ENCODE results near the gene CPXM2. TPM values are rescaled to one million over a fixed set of nuclear protein-coding genes. Genes with fewer than 3 reads are reported as not detected.

The CPXM2 gene
- total RNA-seq, 1 experiment from 2014 or later: not detected

- intact Hi-C loops (cut with micrococcal nuclease): no loop called here
- ChIA-PET CTCF (no interaction called here), POLR2A (ENCODE audit: unreplicated experiment) (no interaction called here)
- Histone ChIP-seq H3K4me3 (ENCODE audit: low read length) (no peak overlapping the region), H3K9me2 (replicated peaks; ENCODE audit: low read length) (no peaks in the 10 kb centered on the region), H3K79me2 (ENCODE audit: low read length) (no peaks in the 10 kb centered on the region), H3K9me3 (ENCODE audit: low read length) (no peaks in the 10 kb centered on the region), H3K4me2 (ENCODE audit: low read length) (no peak overlapping the region), H2AFZ (ENCODE audit: low read length) (no peak overlapping the region), H3K27me3 (ENCODE audit: low read length) (no peaks in the 10 kb centered on the region), H3K4me1 (ENCODE audit: insufficient read depth, low read length) (no peaks in the 10 kb centered on the region), H3K9ac (ENCODE audit: low read length) (no peak overlapping the region), H3K36me3 (ENCODE audit: low read depth, low read length) (no peaks in the 10 kb centered on the region), H3F3A (ENCODE audit: low read length, unreplicated experiment) (no peaks in the 10 kb centered on the region), H4K20me1 (ENCODE audit: low read length) (no peaks in the 10 kb centered on the region), H3K27ac (ENCODE audit: low read length) (no peak overlapping the region)
- TF ChIP-seq CTCF (conservative IDR thresholded peaks at IDR 0.05; ENCODE audit: low read depth, low read length): no peak
- no peak for TF ChIP-seq EZH2phosphoT487 (IDR thresholded peaks at IDR 0.05; ENCODE audit: borderline replicate concordance, low read length)
- no peak for TF ChIP-seq EZH2 (IDR thresholded peaks at IDR 0.05; ENCODE audit: low read length, unreplicated experiment)
- DNase-seq: no peak
- ATAC-seq: no peak
- no TSS peak for BruUV-seq (replicated peaks)
Measured at GRCh38 chr10:123715546-123715945, 176.1 kb downstream of the CPXM2 start.

DNA sequence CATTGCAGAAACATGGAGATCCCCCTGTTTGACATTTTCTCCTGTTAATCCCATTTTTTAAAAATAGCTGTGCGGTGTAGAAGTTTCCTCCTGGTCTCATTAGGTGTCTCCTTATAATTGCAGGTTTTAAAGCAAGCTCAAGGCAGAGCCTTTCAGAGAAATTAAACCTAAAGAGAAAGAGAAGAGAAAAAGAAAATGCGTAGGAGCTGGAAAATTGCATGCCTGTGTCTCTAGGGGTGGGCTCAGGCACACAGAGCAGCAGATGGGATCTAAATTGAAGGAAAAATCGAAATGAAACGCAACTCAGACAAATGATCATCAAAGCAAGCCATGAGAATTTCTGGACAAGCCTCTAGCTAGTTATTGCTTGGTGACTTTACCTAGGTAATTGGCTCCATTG, 185.4 kb downstream of the CPXM2 start:
- Histone ChIP-seq H3K9ac (ENCODE audit: low read length) (no peak overlapping the region), H3K27me3 (ENCODE audit: low read length) (peaks cover 23% of the 10 kb centered on the region), H3F3A (ENCODE audit: low read length, unreplicated experiment) (no peaks in the 10 kb centered on the region), H3K27ac (ENCODE audit: low read length) (no peak overlapping the region), H3K4me1 (ENCODE audit: insufficient read depth, low read length) (no peaks in the 10 kb centered on the region), H3K4me3 (ENCODE audit: low read length) (no peak overlapping the region), H4K20me1 (ENCODE audit: low read length) (no peaks in the 10 kb centered on the region), H3K79me2 (ENCODE audit: low read length) (no peaks in the 10 kb centered on the region), H3K36me3 (ENCODE audit: low read depth, low read length) (no peaks in the 10 kb centered on the region), H3K4me2 (ENCODE audit: low read length) (no peak overlapping the region), H3K9me3 (ENCODE audit: low read length) (no peaks in the 10 kb centered on the region), H3K9me2 (replicated peaks; ENCODE audit: low read length) (no peaks in the 10 kb centered on the region), H2AFZ (ENCODE audit: low read length) (no peak overlapping the region)
- ATAC-seq: no peak
- POLR2A ChIA-PET (ENCODE audit: unreplicated experiment): no interaction called here
- no TSS peak for BruUV-seq (replicated peaks)
- no peak for DNase-seq
- intact Hi-C loops (cut with micrococcal nuclease): no loop called here
- CTCF ChIA-PET: no interaction called here
- TF ChIP-seq EZH2 (IDR thresholded peaks at IDR 0.05; ENCODE audit: low read length, unreplicated experiment): no peak

- no peak overlapping the region for H3K4me2 ChIP-seq (ENCODE audit: low read length)
- H2AFZ ChIP-seq (ENCODE audit: low read length): no peak overlapping the region
- no peak overlapping the region for H3K4me3 ChIP-seq (ENCODE audit: low read length)
- H3K9me2 ChIP-seq (replicated peaks; ENCODE audit: low read length): no peaks in the 10 kb centered on the region
- no peak for DNase-seq
- no peak overlapping the region for H3K9ac ChIP-seq (ENCODE audit: low read length)
- ChIA-PET POLR2A (ENCODE audit: unreplicated experiment) (no interaction called here), CTCF (no interaction called here)
- H3K79me2 ChIP-seq (ENCODE audit: low read length): no peaks in the 10 kb centered on the region
- H3K4me1 ChIP-seq (ENCODE audit: insufficient read depth, low read length): no peaks in the 10 kb centered on the region
- no peaks in the 10 kb centered on the region for H4K20me1 ChIP-seq (ENCODE audit: low read length)
- no peak for TF ChIP-seq EZH2phosphoT487 (IDR thresholded peaks at IDR 0.05; ENCODE audit: borderline replicate concordance, low read length)
- no peak for TF ChIP-seq CTCF (conservative IDR thresholded peaks at IDR 0.05; ENCODE audit: low read depth, low read length)
- TF ChIP-seq EZH2 (IDR thresholded peaks at IDR 0.05; ENCODE audit: low read length, unreplicated experiment): no peak
- H3F3A ChIP-seq (ENCODE audit: low read length, unreplicated experiment): no peaks in the 10 kb centered on the region
- no peaks in the 10 kb centered on the region for H3K9me3 ChIP-seq (ENCODE audit: low read length)
- intact Hi-C loops (cut with micrococcal nuclease): no loop called here
- peaks cover 17% of the 10 kb centered on the region for H3K27me3 ChIP-seq (ENCODE audit: low read length)
- no peak overlapping the region for H3K27ac ChIP-seq (ENCODE audit: low read length)
- BruUV-seq (replicated peaks): no TSS peak
- ATAC-seq: no peak
- no peaks in the 10 kb centered on the region for H3K36me3 ChIP-seq (ENCODE audit: low read depth, low read length)
Measured at GRCh38 chr10:123704812-123705211, 186.8 kb downstream of the CPXM2 start.
